NCI-H524 (cell line): ENCODE measurements around the gene FAM216B.
"Not testable (repeated sequence)": the region's sequence is repeated elsewhere in the genome, so short reads cannot be mapped to it uniquely, and the experiment has no call there.

Source experiments
- DNase-seq, 2 experiments: peaks; one replicate each; lab custom pipeline; 2025; lab: John Stamatoyannopoulos, UW

The FAM216B gene

GRCh38 chr13:42786715-42787114 lies 5.3 kb downstream of the FAM216B start:
- DNase-seq: peak in 1 of 2 experiments; percentile 17

- DNase-seq: no peak
These were observed 7.2 kb downstream of the FAM216B start for GRCh38 chr13:42788601-42789000.

DNA sequence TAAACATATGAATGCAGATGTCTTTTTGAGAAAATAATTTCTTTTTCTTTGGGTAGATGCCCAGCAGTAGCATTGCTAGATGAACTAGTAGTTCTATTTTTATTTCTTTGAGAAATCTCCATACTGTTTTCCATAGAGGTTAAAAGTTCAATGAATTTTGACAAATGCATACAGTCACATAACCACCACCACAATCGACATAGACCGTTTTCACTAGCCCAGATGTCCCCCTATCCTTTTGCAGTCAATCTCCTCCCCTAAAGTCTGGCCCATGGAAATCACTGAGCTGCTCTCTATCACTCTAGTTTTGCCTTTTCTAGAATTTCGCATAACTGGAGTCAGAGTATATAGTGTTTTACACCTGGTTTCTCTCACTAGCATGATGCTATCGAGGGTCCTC lies 10.8 kb downstream of the FAM216B start:
- no peak for DNase-seq

- no peak for DNase-seq
These were observed 13.3 kb downstream of the FAM216B start for GRCh38 chr13:42794577-42795275.

DNA sequence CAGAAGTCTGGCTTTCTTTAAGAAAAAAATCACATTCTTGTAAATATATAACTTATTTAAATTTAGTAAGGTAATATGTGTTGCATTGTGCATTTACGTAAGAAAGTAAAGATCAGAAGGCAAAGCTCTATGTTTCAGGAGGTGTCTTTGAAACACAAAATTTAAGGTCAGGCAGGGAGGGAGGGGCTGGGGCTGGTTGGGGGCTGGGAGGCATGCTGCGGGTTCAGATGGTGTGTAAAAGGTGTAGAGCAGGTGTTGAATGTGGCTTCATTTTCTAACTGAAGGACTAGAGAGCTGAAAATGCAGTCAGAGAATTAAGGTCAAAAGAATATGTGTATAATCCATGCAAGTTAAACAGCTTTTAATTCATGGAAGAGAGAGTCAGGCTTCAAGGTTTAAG lies 14.3 kb downstream of the FAM216B start:
- DNase-seq: no peak

DNA sequence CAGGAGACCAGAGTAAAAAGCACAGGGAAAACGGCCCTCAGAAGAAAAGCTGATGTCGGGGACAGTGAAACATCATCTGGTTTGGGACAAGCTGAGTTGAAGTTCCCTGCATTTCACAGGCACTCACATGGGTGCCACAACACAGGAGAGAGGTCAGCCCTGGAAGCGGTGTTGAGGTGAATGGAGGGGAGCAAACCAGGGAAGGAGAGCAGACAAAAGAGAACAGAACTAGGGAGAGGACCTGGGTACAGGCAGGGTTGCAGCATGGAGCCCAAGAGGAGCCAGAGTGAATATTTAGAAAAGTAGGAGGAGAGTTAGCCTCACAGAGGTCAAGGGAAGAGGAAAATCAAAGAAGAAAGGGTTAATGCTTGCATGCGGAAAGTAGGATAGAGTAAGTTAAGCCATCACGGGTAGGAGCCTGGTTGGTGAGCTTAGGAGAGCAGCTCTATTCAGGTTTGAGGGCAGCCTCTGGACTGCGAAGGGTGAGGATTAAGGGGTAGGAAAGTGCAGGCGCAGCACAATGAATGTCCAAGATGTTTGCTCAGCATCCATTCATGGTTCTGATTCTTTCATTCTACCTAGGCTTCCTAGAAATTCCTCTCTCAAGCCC lies 15.5 kb downstream of the FAM216B start:
- DNase-seq: no peak

- no peak for DNase-seq
These were observed 16.7 kb downstream of the FAM216B start for GRCh38 chr13:42798118-42798517.

DNA sequence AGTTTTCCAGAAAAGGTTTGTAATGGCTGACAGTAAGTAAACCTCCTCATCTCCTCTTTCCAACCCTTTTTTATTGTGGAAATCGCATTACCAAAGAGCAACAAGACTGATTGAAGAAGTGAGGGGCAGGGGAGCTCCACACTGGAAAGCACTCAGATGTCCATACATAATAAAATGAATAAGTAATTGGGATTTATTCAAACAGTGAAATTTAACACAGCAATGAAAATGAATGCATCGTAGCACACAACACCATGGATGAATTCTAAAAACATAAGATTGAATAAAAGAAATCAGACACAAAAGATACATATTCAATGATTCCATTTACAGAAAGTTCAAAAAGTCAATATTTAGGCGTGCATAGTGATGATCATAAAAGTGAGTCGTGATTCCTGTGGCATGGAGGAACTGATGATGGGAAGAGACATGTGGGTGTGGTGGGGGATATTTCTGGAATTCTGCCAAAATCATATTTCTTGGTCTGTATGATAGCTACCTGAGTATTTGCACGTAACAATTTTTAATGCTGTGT lies 18.8 kb downstream of the FAM216B start:
- no peak for DNase-seq

GRCh38 chr13:42803563-42804204 lies 22.3 kb downstream of the FAM216B start:
- no peak for DNase-seq

- DNase-seq: no peak
These were observed 23.0 kb downstream of the FAM216B start for GRCh38 chr13:42804244-42804874.

- DNase-seq: no peak
These were observed 25.9 kb downstream of the FAM216B start for GRCh38 chr13:42807241-42807640.

GRCh38 chr13:42807866-42808265 lies 26.5 kb downstream of the FAM216B start:
- DNase-seq: no peak

- no peak for DNase-seq
These were observed 27.1 kb downstream of the FAM216B start for GRCh38 chr13:42808341-42808940.

DNA sequence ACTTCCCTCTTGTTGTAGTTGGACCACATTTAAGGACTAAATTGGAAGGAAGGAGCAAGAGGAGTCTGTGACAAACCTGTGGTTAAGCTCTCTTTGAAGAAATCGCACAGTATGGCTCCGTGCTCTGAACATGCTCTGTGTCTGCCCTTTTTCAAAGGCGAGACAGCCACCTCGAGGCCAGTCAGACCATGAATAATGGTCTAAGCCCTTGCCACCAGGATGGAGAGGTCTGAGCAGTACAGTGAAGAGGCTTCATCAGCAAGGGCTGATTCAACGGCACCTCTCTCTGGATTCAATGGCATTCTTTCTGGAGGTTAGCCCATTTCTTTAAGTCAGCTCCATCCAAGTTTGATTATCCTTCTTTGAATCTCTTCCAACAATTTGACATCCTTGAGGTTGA lies 30.9 kb downstream of the FAM216B start:
- DNase-seq: no peak

DNA sequence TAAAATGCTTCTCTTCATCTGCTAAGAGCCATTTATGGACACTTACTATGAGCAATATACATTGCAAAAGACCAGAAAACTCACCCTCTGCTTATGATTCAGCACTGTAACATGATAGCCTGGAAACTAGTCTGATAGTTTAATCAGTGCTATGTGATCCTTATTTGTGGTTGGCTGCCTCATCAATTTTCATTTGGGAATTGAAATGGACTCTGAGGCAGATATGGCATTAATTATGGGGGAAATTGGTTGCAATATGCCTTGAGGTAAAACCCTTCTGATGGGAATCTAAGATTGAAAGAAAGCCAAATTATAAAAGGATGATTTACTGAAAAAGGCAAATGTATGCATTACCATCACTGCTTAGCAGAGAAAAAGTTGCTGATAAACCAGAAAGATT lies 33.5 kb downstream of the FAM216B start:
- no peak for DNase-seq

DNA sequence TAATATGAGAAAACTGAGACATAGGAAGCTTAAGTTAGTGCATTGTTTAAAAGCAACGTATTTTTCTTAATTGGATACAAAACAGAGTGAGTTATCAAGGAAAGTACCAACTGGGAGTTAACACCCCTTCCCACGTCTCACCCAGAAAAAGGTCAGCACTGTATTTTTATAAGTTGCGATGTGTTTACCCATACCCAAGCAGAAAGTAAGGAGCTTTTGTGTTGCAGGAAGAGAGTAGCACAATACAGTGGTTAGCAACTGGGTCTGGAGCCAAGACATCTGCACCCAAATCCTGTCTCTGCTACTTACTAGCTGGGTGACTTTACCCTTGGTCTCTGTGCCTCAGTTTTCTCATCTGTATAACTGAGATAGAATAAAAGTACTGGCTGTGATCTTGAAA lies 34.3 kb downstream of the FAM216B start:
- no peak for DNase-seq

GRCh38 chr13:42816538-42816937 lies 35.2 kb downstream of the FAM216B start:
- DNase-seq: no peak

DNA sequence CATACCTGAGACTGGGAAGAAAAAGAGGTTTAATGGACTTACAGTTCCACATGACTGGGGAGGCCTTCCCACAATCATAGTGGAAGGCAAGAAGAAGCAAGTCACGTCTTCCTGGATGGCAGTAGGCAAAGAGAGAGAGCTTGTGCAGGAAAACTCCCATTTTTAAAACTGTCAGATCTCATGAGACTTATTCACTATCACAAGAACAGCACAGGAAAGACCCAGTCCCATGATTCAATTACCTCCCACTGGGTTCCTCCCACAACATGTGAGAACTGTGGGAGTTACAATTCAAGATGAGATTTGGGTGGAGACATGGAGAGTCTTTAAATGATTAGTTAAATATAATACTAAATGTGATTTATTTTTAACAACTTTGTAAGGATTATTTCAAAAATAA lies 38.3 kb downstream of the FAM216B start:
- not testable (repeated sequence) for DNase-seq

GRCh38 chr13:42820451-42820850 lies 39.1 kb downstream of the FAM216B start:
- DNase-seq: no peak

- DNase-seq: no peak
These were observed 40.1 kb downstream of the FAM216B start for GRCh38 chr13:42821437-42821836.

- no peak for DNase-seq
These were observed 51.1 kb downstream of the FAM216B start for GRCh38 chr13:42832341-42833096.

DNA sequence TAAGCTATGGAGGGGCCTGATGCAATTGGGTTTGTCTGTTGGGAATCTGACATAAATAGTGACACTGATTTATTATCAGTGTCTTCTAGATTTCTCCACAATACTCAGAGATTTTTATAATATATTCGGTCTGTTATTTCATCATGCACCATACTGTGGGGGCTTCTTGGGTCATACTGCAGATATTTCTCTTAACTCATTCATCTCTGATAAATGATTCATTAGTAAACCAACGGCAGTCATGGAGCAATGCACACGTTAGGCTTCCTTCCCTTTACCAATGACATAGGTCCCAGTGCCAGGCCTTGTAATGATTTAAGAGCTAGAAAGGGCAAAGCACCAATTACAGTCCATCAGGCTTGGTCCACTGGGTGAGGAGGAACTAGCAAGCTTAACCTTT lies 53.6 kb downstream of the FAM216B start:
- no peak for DNase-seq
